ENCODE results near the gene IL1RAP.

IL1RAP gene

DNA sequence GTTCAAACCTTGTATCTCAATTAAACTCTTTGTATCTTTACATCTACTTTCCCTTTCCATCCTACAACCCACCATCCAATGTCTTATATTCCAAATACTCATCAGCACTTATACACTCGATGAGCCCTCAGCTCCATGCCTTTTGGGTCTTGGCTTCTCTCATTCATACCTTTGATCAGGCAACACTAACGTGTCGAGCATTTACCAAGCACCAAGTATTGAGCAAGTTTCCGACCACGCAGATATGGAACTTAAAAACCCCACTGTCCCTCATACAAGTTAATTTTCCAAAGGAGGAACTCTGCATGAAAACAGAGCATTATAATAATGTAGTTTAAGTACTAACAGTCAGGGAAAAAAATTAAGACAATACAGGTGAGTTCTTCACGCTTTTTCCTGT lies 102.8 kb downstream of the IL1RAP start:
- TF ChIP-seq, protein P1, sequence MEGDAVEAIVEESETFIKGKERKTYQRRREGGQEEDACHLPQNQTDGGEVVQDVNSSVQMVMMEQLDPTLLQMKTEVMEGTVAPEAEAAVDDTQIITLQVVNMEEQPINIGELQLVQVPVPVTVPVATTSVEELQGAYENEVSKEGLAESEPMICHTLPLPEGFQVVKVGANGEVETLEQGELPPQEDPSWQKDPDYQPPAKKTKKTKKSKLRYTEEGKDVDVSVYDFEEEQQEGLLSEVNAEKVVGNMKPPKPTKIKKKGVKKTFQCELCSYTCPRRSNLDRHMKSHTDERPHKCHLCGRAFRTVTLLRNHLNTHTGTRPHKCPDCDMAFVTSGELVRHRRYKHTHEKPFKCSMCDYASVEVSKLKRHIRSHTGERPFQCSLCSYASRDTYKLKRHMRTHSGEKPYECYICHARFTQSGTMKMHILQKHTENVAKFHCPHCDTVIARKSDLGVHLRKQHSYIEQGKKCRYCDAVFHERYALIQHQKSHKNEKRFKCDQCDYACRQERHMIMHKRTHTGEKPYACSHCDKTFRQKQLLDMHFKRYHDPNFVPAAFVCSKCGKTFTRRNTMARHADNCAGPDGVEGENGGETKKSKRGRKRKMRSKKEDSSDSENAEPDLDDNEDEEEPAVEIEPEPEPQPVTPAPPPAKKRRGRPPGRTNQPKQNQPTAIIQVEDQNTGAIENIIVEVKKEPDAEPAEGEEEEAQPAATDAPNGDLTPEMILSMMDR (IDR thresholded peaks at IDR 0.05; ENCODE audit: low read depth, low read length, missing control alignments) = no peak
- Histone ChIP-seq H3K27ac (no peak overlapping the region), H3K36me3 (replicated peaks) (no peaks in the 10 kb centered on the region), H3K4me3 (ENCODE audit: low read depth, low read length) (no peak overlapping the region), H3K27me3 (replicated peaks) (no peaks in the 10 kb centered on the region)
- in situ Hi-C loops (cut with HindIII; ENCODE audit: low pct_ligation_motif_present, low sequenced_read_pairs) = no loop called here
- no peak for DNase-seq

GRCh38 chr3:190617185-190617584 lies 103.3 kb downstream of the IL1RAP start:
- Histone ChIP-seq H3K27ac (no peak overlapping the region), H3K27me3 (replicated peaks) (no peaks in the 10 kb centered on the region), H3K4me3 (ENCODE audit: low read depth, low read length) (no peak overlapping the region), H3K36me3 (replicated peaks) (no peaks in the 10 kb centered on the region)
- in situ Hi-C loops (cut with HindIII; ENCODE audit: low pct_ligation_motif_present, low sequenced_read_pairs) = no loop called here
- DNase-seq = no peak
- TF ChIP-seq, protein P1 (IDR thresholded peaks at IDR 0.05; ENCODE audit: low read depth, low read length, missing control alignments) = no peak

GRCh38 chr3:190618330-190619030 lies 104.6 kb downstream of the IL1RAP start:
- Histone ChIP-seq H3K36me3 (replicated peaks) (no peaks in the 10 kb centered on the region), H3K4me3 (ENCODE audit: low read depth, low read length) (no peak overlapping the region), H3K27me3 (replicated peaks) (no peaks in the 10 kb centered on the region), H3K27ac (no peak overlapping the region)
- in situ Hi-C loops (cut with HindIII; ENCODE audit: low pct_ligation_motif_present, low sequenced_read_pairs) = no loop called here
- TF ChIP-seq, protein P1 (IDR thresholded peaks at IDR 0.05; ENCODE audit: low read depth, low read length, missing control alignments) = no peak
- no peak for DNase-seq

DNA sequence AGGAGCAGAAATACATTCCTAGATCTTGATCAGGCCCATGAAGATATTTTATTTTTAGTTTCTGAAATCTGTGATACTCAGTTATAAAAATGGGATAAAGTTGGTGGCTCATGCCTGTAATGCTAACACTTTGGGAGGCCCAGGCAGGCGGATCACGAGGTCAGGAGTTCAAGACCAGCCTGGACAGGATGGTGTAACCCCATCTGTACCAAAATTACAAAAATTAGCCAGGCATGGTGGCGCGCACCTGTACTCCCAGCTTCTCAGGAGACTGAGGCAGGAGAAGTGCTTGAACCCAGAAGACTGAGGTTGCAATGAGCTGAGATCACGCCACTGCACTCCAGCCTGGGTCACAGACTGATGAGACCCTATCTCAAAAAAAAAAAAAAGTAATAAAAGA lies 105.5 kb downstream of the IL1RAP start:
- TF ChIP-seq, protein P1 (IDR thresholded peaks at IDR 0.05; ENCODE audit: low read depth, low read length, missing control alignments) = no peak
- H3K27ac ChIP-seq = no peak overlapping the region
- in situ Hi-C loops (cut with HindIII; ENCODE audit: low pct_ligation_motif_present, low sequenced_read_pairs) = no loop called here
- no peak for DNase-seq
- no peaks in the 10 kb centered on the region for H3K36me3 ChIP-seq (replicated peaks)
- no peak overlapping the region for H3K4me3 ChIP-seq (ENCODE audit: low read depth, low read length)
- no peaks in the 10 kb centered on the region for H3K27me3 ChIP-seq (replicated peaks)

- TF ChIP-seq, protein P1 (IDR thresholded peaks at IDR 0.05; ENCODE audit: low read depth, low read length, missing control alignments) = no peak
- DNase-seq = no peak
- no peak overlapping the region for H3K27ac ChIP-seq
- in situ Hi-C loops (cut with HindIII; ENCODE audit: low pct_ligation_motif_present, low sequenced_read_pairs) = no loop called here
- H3K4me3 ChIP-seq (ENCODE audit: low read depth, low read length) = no peak overlapping the region
- no peaks in the 10 kb centered on the region for H3K27me3 ChIP-seq (replicated peaks)
- no peaks in the 10 kb centered on the region for H3K36me3 ChIP-seq (replicated peaks)
These were observed 105.9 kb downstream of the IL1RAP start for GRCh38 chr3:190619761-190620160.

Data from brain microvascular endothelial cell (primary cell).